GM23338 (cell line): ENCODE results near the gene SIAH1. TPM values are rescaled to one million over a fixed set of nuclear protein-coding genes. Genes with fewer than 3 reads are reported as not detected.

Experiments
- ATAC-seq: fragments of 200-7000 bp; cut with Tn5 transposase; 3 replicates; pipeline ENCODE4 v1.9.1; 2020
- DNase-seq: peaks from one replicate; pipeline ENCODE4 v3.0.0-alpha.2; 2015; ENCODE audit warnings: low spot score
- H2AFZ ChIP-seq: fragments of 200-600 bp; sonication (generic); 2 replicates; pipeline ENCODE4 v1.8.0; 2016; ENCODE audit warnings: antibody characterized with exemption, mild to moderate bottlenecking, moderate library complexity
- H3F3A ChIP-seq: fragments of 200-600 bp; sonication (generic); replicated peaks from 2 replicates; pipeline ENCODE4 v1.8.0; 2017; ENCODE audit warnings: antibody characterized with exemption, mixed run types, low read depth
- H3K27ac ChIP-seq: fragments of 200-600 bp; sonication (generic); 2 replicates; pipeline ENCODE4 v1.6.1; 2016; ENCODE audit warnings: low read depth
- H3K27me3 ChIP-seq: fragments of 200-600 bp; sonication (generic); 2 replicates; pipeline ENCODE4 v1.8.0; 2016; ENCODE audit warnings: mild to moderate bottlenecking, mixed run types, moderate library complexity; ENCODE audit not compliant: insufficient read depth
- H3K36me3 ChIP-seq: fragments of 200-600 bp; sonication (generic); 2 replicates; pipeline ENCODE4 v1.8.0; 2016; ENCODE audit warnings: mild to moderate bottlenecking; ENCODE audit not compliant: insufficient read depth
- H3K4me1 ChIP-seq: fragments of 200-600 bp; sonication (generic); 2 replicates; pipeline ENCODE4 v1.8.0; 2016; ENCODE audit warnings: mild to moderate bottlenecking, moderate library complexity; ENCODE audit not compliant: insufficient read depth
- H3K4me2 ChIP-seq: fragments of 200-600 bp; sonication (generic); 2 replicates; pipeline ENCODE4 v1.7.1; 2017; ENCODE audit warnings: mixed run types
- H3K4me3 ChIP-seq: fragments of 200-600 bp; sonication (generic); 2 replicates; pipeline ENCODE4 v1.6.1; 2016; ENCODE audit warnings: mixed run types
- H3K79me2 ChIP-seq: fragments of 200-600 bp; sonication (generic); replicated peaks from 2 replicates; pipeline ENCODE4 v1.8.0; 2017; ENCODE audit warnings: mild to moderate bottlenecking; ENCODE audit not compliant: insufficient read depth
- H3K9me2 ChIP-seq: fragments of 200-600 bp; sonication (generic); 2 replicates; pipeline ENCODE4 v1.8.0; 2017; ENCODE audit not compliant: insufficient read depth
- H4K20me1 ChIP-seq: fragments of 200-600 bp; sonication (generic); replicated peaks from 2 replicates; pipeline ENCODE4 v1.8.0; 2017; ENCODE audit warnings: mild to moderate bottlenecking; ENCODE audit not compliant: insufficient read depth
- H3K27ac Mint-ChIP-seq: 2 replicates; pipeline ENCODE4 v1.8.0; 2020; ENCODE audit warnings: inconsistent platforms, mild to moderate bottlenecking, moderate library complexity, mixed read lengths
- H3K27me3 Mint-ChIP-seq: 3 replicates; pipeline ENCODE4 v1.8.0; 2022; ENCODE audit warnings: low read depth, mild to moderate bottlenecking, moderate library complexity, mixed read lengths, inconsistent platforms; ENCODE audit not compliant: insufficient read depth, poor library complexity
- H3K36me3 Mint-ChIP-seq: 3 replicates; pipeline ENCODE4 v1.8.0; 2021; ENCODE audit warnings: low read depth, mild to moderate bottlenecking, inconsistent platforms, moderate library complexity, mixed read lengths
- H3K4me1 Mint-ChIP-seq: 3 replicates; pipeline ENCODE4 v1.8.0; 2020; ENCODE audit warnings: mild to moderate bottlenecking, inconsistent platforms, mixed read lengths
- H3K4me3 Mint-ChIP-seq: 3 replicates; pipeline ENCODE4 v1.8.0; 2021; ENCODE audit warnings: moderate library complexity, mild to moderate bottlenecking, inconsistent platforms, mixed read lengths
- H3K9me3 Mint-ChIP-seq: 3 replicates; pipeline ENCODE4 v1.8.0; 2020; ENCODE audit warnings: moderate library complexity, mild to moderate bottlenecking, inconsistent platforms, mixed read lengths
- CREB1 ChIP-seq: fragments of 250-450 bp; sonication (Bioruptor Pico); IDR thresholded peaks from 2 replicates; pipeline ENCODE4 v1.5.0; 2020; ENCODE audit warnings: low read depth, mild to moderate bottlenecking, moderate library complexity
- EZH2 ChIP-seq: fragments of 200-600 bp; sonication (generic); IDR thresholded peaks from one replicate; pipeline ENCODE4 v1.8.0; 2017; ENCODE audit warnings: antibody characterized with exemption, mild to moderate bottlenecking, low read depth; ENCODE audit not compliant: unreplicated experiment
- EZH2phosphoT487 ChIP-seq: fragments of 200-600 bp; sonication (generic); IDR thresholded peaks from one replicate; pipeline ENCODE4 v1.8.1; 2018; ENCODE audit warnings: antibody characterized with exemption; ENCODE audit not compliant: unreplicated experiment
- JUNB ChIP-seq: IDR thresholded peaks from one replicate; pipeline ENCODE4 v1.6.1; 2016; ENCODE audit warnings: antibody characterized with exemption; ENCODE audit not compliant: unreplicated experiment
- NANOG ChIP-seq: IDR thresholded peaks from 2 replicates; pipeline ENCODE4 v1.6.1; 2016; ENCODE audit warnings: antibody characterized with exemption, borderline replicate concordance
- POLR2AphosphoS5 ChIP-seq: IDR thresholded peaks from 2 replicates; pipeline ENCODE4 v1.6.1; 2016; ENCODE audit warnings: antibody characterized with exemption, low read depth
- STAT1 ChIP-seq: IDR thresholded peaks from one replicate; pipeline ENCODE4 v1.6.1; 2016; ENCODE audit warnings: antibody characterized with exemption; ENCODE audit not compliant: unreplicated experiment
- ZNF114 ChIP-seq: fragments of 250-450 bp; sonication (Bioruptor Pico); IDR thresholded peaks from 2 replicates; pipeline ENCODE4 v1.5.0; 2020; ENCODE audit warnings: mild to moderate bottlenecking, moderate library complexity
- ZNF331 ChIP-seq: fragments of 250-450 bp; sonication (Bioruptor Pico); IDR thresholded peaks from 2 replicates; pipeline ENCODE4 v1.5.0; 2020; ENCODE audit warnings: low read depth, mild to moderate bottlenecking, moderate library complexity
- polyA plus RNA-seq: library from polyadenylated mRNA; unstranded; fragments of >200 nt; fragmentation: Nextera tagmentation; extraction: Ambion mirVana; gene quantifications from 2 replicates; pipeline ENCODE4 v1.2.1, GENCODE V29; 2016
- total RNA-seq: library from RNA; depleted of rRNA; stranded (reverse); fragments of >200 nt; shearing (Covaris generic); gene quantifications from 2 replicates; pipeline ENCODE4 v1.2.3, GENCODE V29; 2014
- TF ChIP-seq, protein P1 (sequence below), 2 experiments: fragments of 200-600 bp in 1 of 2; sonication (generic) in 1 of 2; conservative IDR thresholded peaks; 2 replicates each; pipeline versions ENCODE4 v1.5.1 to v1.6.1; 2016 to 2017; ENCODE audit warnings: antibody characterized with exemption in 2 of 2, low read depth in 2 of 2, mild to moderate bottlenecking in 2 of 2, moderate library complexity in 1 of 2
- TF ChIP-seq, protein P2 (sequence below): fragments of 250-450 bp; sonication (Bioruptor Pico); IDR thresholded peaks from 2 replicates; pipeline ENCODE4 v1.5.0; 2020; ENCODE audit warnings: mild to moderate bottlenecking, moderate library complexity
- TF ChIP-seq, protein P3 (sequence below): IDR thresholded peaks from one replicate; pipeline ENCODE4 v1.6.1; 2018; ENCODE audit warnings: antibody characterized with exemption; ENCODE audit not compliant: unreplicated experiment
- TF ChIP-seq, protein P4 (sequence below): IDR thresholded peaks from 2 replicates; pipeline ENCODE4 v1.6.1; 2016; ENCODE audit warnings: antibody characterized with exemption

Gene SIAH1
- total and polyA plus RNA-seq, 2 experiments from 2014 or later: 42.0 to 52.7 TPM

DNA sequence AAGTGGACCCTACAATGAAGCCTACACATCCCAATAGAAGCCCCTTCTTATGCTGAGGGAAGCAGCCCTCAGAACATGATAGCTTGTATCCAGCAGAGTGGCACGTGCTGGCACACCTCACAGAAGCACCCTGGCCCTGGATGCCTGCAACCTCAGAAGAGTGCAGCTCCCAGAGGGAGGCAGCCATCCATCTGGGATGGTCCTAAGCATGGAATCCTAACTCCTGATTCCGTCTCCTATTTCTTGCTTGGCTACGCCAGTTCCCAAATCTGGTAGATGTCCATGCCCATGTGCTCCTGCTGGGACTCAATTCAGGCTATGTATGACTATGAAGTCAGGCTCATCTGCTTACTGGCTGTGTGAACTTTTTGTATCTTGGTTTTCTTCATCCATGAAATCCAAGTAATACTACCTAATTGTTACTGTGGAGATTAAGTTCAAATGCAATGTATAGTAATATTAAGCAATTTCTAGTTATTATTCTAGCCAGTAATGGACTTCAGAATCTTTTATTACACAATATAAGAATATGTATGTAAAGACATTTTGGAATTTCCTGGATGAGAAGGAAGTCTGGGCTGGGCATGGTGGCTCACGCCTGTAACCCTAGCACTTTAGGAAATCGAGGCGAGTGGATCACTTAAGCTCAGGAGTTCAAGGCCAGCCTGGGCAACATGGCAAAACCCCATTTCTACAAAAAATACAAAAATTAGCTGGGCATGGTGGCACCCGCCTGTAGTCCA is 32.4 kb downstream of the SIAH1 start:
- Histone ChIP-seq H3K9me2 (no peaks in the 10 kb centered on the region), H3K36me3 (no peaks in the 10 kb centered on the region; the same call in 1 of the 2 replicates), H3K4me3 (no peak overlapping the region), H4K20me1 (peaks cover 16% of the 10 kb centered on the region; the same call in 1 of the 2 replicates), H3K79me2 (peaks cover 31% of the 10 kb centered on the region), H2AFZ (no peak overlapping the region), H3K27me3 (no peaks in the 10 kb centered on the region), H3K27ac (no peak overlapping the region), H3K4me2 (no peak overlapping the region), H3K4me1 (no peaks in the 10 kb centered on the region), H3F3A (no peaks in the 10 kb centered on the region)
- Mint-ChIP-seq H3K27ac (peak overlapping the region; percentile 82; the same call in 1 of the 2 replicates), H3K4me1 (peaks cover 7% of the 10 kb centered on the region; the same call in 2 of the 3 replicates), H3K36me3 (peaks cover 39% of the 10 kb centered on the region; the same call in 2 of the 3 replicates), H3K4me3 (no peak overlapping the region), H3K9me3 (no peaks in the 10 kb centered on the region), H3K27me3 (peaks cover 6% of the 10 kb centered on the region)
- no peak for ATAC-seq
- no peak for DNase-seq
- TF ChIP-seq, protein P1, sequence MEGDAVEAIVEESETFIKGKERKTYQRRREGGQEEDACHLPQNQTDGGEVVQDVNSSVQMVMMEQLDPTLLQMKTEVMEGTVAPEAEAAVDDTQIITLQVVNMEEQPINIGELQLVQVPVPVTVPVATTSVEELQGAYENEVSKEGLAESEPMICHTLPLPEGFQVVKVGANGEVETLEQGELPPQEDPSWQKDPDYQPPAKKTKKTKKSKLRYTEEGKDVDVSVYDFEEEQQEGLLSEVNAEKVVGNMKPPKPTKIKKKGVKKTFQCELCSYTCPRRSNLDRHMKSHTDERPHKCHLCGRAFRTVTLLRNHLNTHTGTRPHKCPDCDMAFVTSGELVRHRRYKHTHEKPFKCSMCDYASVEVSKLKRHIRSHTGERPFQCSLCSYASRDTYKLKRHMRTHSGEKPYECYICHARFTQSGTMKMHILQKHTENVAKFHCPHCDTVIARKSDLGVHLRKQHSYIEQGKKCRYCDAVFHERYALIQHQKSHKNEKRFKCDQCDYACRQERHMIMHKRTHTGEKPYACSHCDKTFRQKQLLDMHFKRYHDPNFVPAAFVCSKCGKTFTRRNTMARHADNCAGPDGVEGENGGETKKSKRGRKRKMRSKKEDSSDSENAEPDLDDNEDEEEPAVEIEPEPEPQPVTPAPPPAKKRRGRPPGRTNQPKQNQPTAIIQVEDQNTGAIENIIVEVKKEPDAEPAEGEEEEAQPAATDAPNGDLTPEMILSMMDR (conservative IDR thresholded peaks at IDR 0.05; ENCODE audit: low read depth in 2 of 2): no peak
- no peak for TF ChIP-seq POLR2AphosphoS5
- no peak for TF ChIP-seq ZNF331 (CRISPR knock-in tag)
- no peak for TF ChIP-seq JUNB
- TF ChIP-seq, protein P2, sequence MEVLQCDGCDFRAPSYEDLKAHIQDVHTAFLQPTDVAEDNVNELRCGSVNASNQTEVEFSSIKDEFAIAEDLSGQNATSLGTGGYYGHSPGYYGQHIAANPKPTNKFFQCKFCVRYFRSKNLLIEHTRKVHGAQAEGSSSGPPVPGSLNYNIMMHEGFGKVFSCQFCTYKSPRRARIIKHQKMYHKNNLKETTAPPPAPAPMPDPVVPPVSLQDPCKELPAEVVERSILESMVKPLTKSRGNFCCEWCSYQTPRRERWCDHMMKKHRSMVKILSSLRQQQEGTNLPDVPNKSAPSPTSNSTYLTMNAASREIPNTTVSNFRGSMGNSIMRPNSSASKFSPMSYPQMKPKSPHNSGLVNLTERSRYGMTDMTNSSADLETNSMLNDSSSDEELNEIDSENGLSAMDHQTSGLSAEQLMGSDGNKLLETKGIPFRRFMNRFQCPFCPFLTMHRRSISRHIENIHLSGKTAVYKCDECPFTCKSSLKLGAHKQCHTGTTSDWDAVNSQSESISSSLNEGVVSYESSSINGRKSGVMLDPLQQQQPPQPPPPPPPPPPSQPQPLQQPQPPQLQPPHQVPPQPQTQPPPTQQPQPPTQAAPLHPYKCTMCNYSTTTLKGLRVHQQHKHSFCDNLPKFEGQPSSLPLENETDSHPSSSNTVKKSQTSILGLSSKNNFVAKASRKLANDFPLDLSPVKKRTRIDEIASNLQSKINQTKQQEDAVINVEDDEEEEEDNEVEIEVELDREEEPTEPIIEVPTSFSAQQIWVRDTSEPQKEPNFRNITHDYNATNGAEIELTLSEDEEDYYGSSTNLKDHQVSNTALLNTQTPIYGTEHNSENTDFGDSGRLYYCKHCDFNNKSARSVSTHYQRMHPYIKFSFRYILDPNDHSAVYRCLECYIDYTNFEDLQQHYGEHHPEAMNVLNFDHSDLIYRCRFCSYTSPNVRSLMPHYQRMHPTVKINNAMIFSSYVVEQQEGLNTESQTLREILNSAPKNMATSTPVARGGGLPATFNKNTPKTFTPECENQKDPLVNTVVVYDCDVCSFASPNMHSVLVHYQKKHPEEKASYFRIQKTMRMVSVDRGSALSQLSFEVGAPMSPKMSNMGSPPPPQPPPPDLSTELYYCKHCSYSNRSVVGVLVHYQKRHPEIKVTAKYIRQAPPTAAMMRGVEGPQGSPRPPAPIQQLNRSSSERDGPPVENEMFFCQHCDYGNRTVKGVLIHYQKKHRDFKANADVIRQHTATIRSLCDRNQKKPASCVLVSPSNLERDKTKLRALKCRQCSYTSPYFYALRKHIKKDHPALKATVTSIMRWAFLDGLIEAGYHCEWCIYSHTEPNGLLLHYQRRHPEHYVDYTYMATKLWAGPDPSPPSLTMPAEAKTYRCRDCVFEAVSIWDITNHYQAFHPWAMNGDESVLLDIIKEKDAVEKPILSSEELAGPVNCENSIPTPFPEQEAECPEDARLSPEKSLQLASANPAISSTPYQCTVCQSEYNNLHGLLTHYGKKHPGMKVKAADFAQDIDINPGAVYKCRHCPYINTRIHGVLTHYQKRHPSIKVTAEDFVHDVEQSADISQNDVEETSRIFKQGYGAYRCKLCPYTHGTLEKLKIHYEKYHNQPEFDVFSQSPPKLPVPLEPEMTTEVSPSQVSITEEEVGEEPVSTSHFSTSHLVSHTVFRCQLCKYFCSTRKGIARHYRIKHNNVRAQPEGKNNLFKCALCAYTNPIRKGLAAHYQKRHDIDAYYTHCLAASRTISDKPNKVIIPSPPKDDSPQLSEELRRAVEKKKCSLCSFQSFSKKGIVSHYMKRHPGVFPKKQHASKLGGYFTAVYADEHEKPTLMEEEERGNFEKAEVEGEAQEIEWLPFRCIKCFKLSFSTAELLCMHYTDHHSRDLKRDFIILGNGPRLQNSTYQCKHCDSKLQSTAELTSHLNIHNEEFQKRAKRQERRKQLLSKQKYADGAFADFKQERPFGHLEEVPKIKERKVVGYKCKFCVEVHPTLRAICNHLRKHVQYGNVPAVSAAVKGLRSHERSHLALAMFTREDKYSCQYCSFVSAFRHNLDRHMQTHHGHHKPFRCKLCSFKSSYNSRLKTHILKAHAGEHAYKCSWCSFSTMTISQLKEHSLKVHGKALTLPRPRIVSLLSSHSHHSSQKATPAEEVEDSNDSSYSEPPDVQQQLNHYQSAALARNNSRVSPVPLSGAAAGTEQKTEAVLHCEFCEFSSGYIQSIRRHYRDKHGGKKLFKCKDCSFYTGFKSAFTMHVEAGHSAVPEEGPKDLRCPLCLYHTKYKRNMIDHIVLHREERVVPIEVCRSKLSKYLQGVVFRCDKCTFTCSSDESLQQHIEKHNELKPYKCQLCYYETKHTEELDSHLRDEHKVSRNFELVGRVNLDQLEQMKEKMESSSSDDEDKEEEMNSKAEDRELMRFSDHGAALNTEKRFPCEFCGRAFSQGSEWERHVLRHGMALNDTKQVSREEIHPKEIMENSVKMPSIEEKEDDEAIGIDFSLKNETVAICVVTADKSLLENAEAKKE: no peak
- TF ChIP-seq EZH2: no peak
- TF ChIP-seq, protein P3, sequence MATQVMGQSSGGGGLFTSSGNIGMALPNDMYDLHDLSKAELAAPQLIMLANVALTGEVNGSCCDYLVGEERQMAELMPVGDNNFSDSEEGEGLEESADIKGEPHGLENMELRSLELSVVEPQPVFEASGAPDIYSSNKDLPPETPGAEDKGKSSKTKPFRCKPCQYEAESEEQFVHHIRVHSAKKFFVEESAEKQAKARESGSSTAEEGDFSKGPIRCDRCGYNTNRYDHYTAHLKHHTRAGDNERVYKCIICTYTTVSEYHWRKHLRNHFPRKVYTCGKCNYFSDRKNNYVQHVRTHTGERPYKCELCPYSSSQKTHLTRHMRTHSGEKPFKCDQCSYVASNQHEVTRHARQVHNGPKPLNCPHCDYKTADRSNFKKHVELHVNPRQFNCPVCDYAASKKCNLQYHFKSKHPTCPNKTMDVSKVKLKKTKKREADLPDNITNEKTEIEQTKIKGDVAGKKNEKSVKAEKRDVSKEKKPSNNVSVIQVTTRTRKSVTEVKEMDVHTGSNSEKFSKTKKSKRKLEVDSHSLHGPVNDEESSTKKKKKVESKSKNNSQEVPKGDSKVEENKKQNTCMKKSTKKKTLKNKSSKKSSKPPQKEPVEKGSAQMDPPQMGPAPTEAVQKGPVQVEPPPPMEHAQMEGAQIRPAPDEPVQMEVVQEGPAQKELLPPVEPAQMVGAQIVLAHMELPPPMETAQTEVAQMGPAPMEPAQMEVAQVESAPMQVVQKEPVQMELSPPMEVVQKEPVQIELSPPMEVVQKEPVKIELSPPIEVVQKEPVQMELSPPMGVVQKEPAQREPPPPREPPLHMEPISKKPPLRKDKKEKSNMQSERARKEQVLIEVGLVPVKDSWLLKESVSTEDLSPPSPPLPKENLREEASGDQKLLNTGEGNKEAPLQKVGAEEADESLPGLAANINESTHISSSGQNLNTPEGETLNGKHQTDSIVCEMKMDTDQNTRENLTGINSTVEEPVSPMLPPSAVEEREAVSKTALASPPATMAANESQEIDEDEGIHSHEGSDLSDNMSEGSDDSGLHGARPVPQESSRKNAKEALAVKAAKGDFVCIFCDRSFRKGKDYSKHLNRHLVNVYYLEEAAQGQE: no peak
- TF ChIP-seq EZH2phosphoT487: no peak
- TF ChIP-seq CREB1 (CRISPR knock-in tag): no peak
- no peak for TF ChIP-seq ZNF114 (CRISPR knock-in tag)
- TF ChIP-seq, protein P4, sequence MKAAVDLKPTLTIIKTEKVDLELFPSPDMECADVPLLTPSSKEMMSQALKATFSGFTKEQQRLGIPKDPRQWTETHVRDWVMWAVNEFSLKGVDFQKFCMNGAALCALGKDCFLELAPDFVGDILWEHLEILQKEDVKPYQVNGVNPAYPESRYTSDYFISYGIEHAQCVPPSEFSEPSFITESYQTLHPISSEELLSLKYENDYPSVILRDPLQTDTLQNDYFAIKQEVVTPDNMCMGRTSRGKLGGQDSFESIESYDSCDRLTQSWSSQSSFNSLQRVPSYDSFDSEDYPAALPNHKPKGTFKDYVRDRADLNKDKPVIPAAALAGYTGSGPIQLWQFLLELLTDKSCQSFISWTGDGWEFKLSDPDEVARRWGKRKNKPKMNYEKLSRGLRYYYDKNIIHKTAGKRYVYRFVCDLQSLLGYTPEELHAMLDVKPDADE: no peak
- no peak for TF ChIP-seq NANOG
- no peak for TF ChIP-seq STAT1
